Fibroblast of lung (primary cell): ENCODE measurements around the gene CHURC1.

Experiments
- CTCF ChIP-seq, 2 donors: IDR thresholded peaks in 1 of 2; conservative IDR thresholded peaks in 1 of 2; 1 replicate in 1 of 2; 2 replicates in 1 of 2; pipeline ENCODE4 v1.5.1; 2011 to 2012; ENCODE audit warnings: low read length in 2 of 2, control low read depth in 1 of 2, inconsistent platforms in 1 of 2, low read depth in 1 of 2, mild to moderate bottlenecking in 1 of 2
- EZH2 ChIP-seq: IDR thresholded peaks from 2 replicates; pipeline ENCODE4 v1.5.1; 2012; ENCODE audit warnings: low read length, control low read depth, mild to moderate bottlenecking; ENCODE audit errors: missing control alignments

- no peak for TF ChIP-seq CTCF (conservative IDR thresholded peaks at IDR 0.05 in 1 of 2, IDR thresholded peaks at IDR 0.05 in 1 of 2; ENCODE audit: low read depth in 1 of 2, low read length in 2 of 2)
- no peak for TF ChIP-seq EZH2
These were observed 23.0 kb downstream of the CHURC1 start for GRCh38 chr14:64937171-64937820.
